HEK293 (cell line): ENCODE data around the gene TMEM45A.

Source experiments
- CTCF ChIA-PET: fragments of 350-600 bp; formaldehyde crosslinking; extraction: SDS; loops from one replicate; lab custom pipeline; 2021; ENCODE audit warnings: antibody characterized with exemption; lab: Yijun Ruan, JAX
- POLR2A ChIA-PET: fragments of 300-600 bp; formaldehyde crosslinking; extraction: SDS; loops from one replicate; lab custom pipeline; 2020; ENCODE audit warnings: antibody characterized with exemption, inconsistent platforms; lab: Yijun Ruan, JAX
- H3K27ac ChIP-seq: fragments of 200-500 bp; sonication (Bioruptor generic); 2 replicates; pipeline ENCODE4 v1.5.1; 2014; ENCODE audit warnings: low read depth, low read length, control low read depth, inconsistent platforms; ENCODE audit errors: extremely low read depth
- H3K36me3 ChIP-seq, 2 experiments: fragments of 200-500 bp in 1 of 2; sonication (Bioruptor generic) in 1 of 2; 1 replicate in 1 of 2; 2 replicates in 1 of 2; pipeline ENCODE4 v1.5.1; 2014 to 2017; ENCODE audit warnings: inconsistent platforms in 2 of 2, low read length in 2 of 2; ENCODE audit not compliant: control insufficient read depth in 2 of 2, insufficient read depth in 1 of 2
- H3K4me1 ChIP-seq: fragments of 200-500 bp; sonication (Bioruptor generic); 2 replicates; pipeline ENCODE4 v1.5.1; 2014; ENCODE audit warnings: mild to moderate bottlenecking, low read length, inconsistent platforms; ENCODE audit not compliant: control insufficient read depth, insufficient read depth
- H3K4me3 ChIP-seq: 2 replicates; pipeline ENCODE4 v1.5.1; 2011; ENCODE audit warnings: low read depth, mild to moderate bottlenecking, control low read depth, low read length, moderate library complexity
- H3K9me3 ChIP-seq: fragments of 200-500 bp; sonication (Bioruptor generic); 2 replicates; pipeline ENCODE4 v1.5.1; 2014; ENCODE audit warnings: low read depth, low read length, inconsistent platforms; ENCODE audit not compliant: control insufficient read depth, insufficient read depth
- KLF9 ChIP-seq: fragments of 450-650 bp; formaldehyde crosslinking; IDR thresholded peaks from 2 replicates; pipeline ENCODE4 v1.5.1; 2016; ENCODE audit warnings: missing biosample characterization, missing genetic modification characterization, low read depth
- ZBTB17 ChIP-seq: fragments of 450-650 bp; formaldehyde crosslinking; IDR thresholded peaks from 2 replicates; pipeline ENCODE4 v1.5.1; 2016; ENCODE audit warnings: missing biosample characterization, missing genetic modification characterization
- ZNF10 ChIP-seq: fragments of 450-650 bp; formaldehyde crosslinking; IDR thresholded peaks from 2 replicates; pipeline ENCODE4 v1.5.1; 2017; ENCODE audit warnings: missing biosample characterization, missing genetic modification characterization
- ZNF266 ChIP-seq: fragments of 450-650 bp; formaldehyde crosslinking; IDR thresholded peaks from 2 replicates; pipeline ENCODE4 v1.5.1; 2016; ENCODE audit warnings: missing biosample characterization, missing genetic modification characterization, low read depth
- ZNF404 ChIP-seq: fragments of 450-650 bp; formaldehyde crosslinking; IDR thresholded peaks from 2 replicates; pipeline ENCODE4 v1.5.1; 2017; ENCODE audit warnings: missing biosample characterization, missing genetic modification characterization
- ZNF548 ChIP-seq: fragments of 450-650 bp; formaldehyde crosslinking; IDR thresholded peaks from 2 replicates; pipeline ENCODE4 v1.5.1; 2016; ENCODE audit warnings: missing biosample characterization, missing genetic modification characterization
- ZNF585B ChIP-seq: fragments of 450-650 bp; formaldehyde crosslinking; IDR thresholded peaks from 2 replicates; pipeline ENCODE4 v1.5.1; 2016; ENCODE audit warnings: missing biosample characterization, missing genetic modification characterization
- ZNF596 ChIP-seq: fragments of 450-650 bp; IDR thresholded peaks from 2 replicates; pipeline ENCODE4 v1.5.0; 2018; ENCODE audit warnings: missing biosample characterization, mild to moderate bottlenecking, missing genetic modification characterization, moderate library complexity
- ZNF624 ChIP-seq: fragments of 450-650 bp; formaldehyde crosslinking; IDR thresholded peaks from 2 replicates; pipeline ENCODE4 v1.5.1; 2017; ENCODE audit warnings: missing biosample characterization, missing genetic modification characterization
- ZNF626 ChIP-seq: fragments of 450-650 bp; sonication (Bioruptor Pico); formaldehyde crosslinking; IDR thresholded peaks from 2 replicates; pipeline ENCODE4 v1.5.1; 2018; ENCODE audit warnings: missing biosample characterization, missing genetic modification characterization, inconsistent platforms
- ZNF670 ChIP-seq: fragments of 450-650 bp; formaldehyde crosslinking; IDR thresholded peaks from 2 replicates; pipeline ENCODE4 v1.5.1; 2016; ENCODE audit warnings: missing biosample characterization, missing genetic modification characterization, low read depth
- ZNF677 ChIP-seq: fragments of 450-650 bp; IDR thresholded peaks from 2 replicates; pipeline ENCODE4 v1.5.0; 2018; ENCODE audit warnings: missing biosample characterization, mild to moderate bottlenecking, missing genetic modification characterization, moderate library complexity
- TF ChIP-seq, protein P1 (sequence below): fragments of 450-650 bp; formaldehyde crosslinking; IDR thresholded peaks from 2 replicates; pipeline ENCODE4 v1.5.1; 2016; ENCODE audit warnings: missing biosample characterization, missing genetic modification characterization
- TF ChIP-seq, protein P2 (sequence below): fragments of 450-650 bp; formaldehyde crosslinking; IDR thresholded peaks from 2 replicates; pipeline ENCODE4 v1.5.1; 2016; ENCODE audit warnings: missing biosample characterization, missing genetic modification characterization, borderline replicate concordance
- TF ChIP-seq, protein P3 (sequence below): fragments of 450-650 bp; formaldehyde crosslinking; IDR thresholded peaks from 2 replicates; pipeline ENCODE4 v1.5.1; 2016; ENCODE audit warnings: missing biosample characterization, missing genetic modification characterization
- TF ChIP-seq, protein P4 (sequence below): fragments of 450-650 bp; formaldehyde crosslinking; IDR thresholded peaks from 2 replicates; pipeline ENCODE4 v1.5.0; 2017; ENCODE audit warnings: missing biosample characterization, missing genetic modification characterization, borderline replicate concordance

TMEM45A gene

DNA sequence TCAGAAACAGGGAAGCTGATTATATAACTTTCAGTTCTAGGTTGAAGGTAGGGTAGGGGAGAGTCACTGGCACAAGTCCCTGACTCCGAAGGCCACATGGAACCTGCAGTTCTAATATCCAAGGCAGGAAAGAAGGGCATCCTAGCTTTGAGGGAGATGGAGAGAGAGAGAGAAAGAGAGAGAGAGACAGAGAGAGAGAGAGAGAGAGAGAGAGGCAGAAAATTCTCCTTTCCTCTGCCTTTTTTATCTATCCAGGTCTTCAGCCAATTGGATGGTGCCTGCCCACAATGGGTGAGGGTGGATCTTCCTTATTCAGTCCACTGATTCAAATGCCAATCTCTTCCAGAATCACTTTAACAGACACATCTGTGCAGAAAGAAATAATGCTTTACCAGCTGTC, 35.7 kb upstream of the TMEM45A start:
- ChIA-PET CTCF (interaction anchor here (0.6 to 2.3 kb wide), 3 partner anchors 10 to 140 kb away, joined by 3 to 8 read pairs (median 3); no protein-coding TSS in a partner anchor), POLR2A (no interaction called here)
- TF ChIP-seq ZBTB17 = no peak
- TF ChIP-seq ZNF596 (tag by site-specific recombination) = peak; percentile 92
- TF ChIP-seq ZNF548 = no peak
- TF ChIP-seq, protein P1, sequence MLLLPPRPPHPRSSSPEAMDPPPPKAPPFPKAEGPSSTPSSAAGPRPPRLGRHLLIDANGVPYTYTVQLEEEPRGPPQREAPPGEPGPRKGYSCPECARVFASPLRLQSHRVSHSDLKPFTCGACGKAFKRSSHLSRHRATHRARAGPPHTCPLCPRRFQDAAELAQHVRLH = no peak
- TF ChIP-seq ZNF404 (tag by site-specific recombination) = no peak
- no peak for TF ChIP-seq ZNF624 (tag by site-specific recombination)
- no peak for TF ChIP-seq ZNF670 (tag by site-specific recombination)
- no peak overlapping the region for H3K4me3 ChIP-seq
- no peak overlapping the region for H3K27ac ChIP-seq
- no peaks in the 10 kb centered on the region for H3K4me1 ChIP-seq
- no peaks in the 10 kb centered on the region for H3K9me3 ChIP-seq
- no peaks in the 10 kb centered on the region for H3K36me3 ChIP-seq

DNA sequence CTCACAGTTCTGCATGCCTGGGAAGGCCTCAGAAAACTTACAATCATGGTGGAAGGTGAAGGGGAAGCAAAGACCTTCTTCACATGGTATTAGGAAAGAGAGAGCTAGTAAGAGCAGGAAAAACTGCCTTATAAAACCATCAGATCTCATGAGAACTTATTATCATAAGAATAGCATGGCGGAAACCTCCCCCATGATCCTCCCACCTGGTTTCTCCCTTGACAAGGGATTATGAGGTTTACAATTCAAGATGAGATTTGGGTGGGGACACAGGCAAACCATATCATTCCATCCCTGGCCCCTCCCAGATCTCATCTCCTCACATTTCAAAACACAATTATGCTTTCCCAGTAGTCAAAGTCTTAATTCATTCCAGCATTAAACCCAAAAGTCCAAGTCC, 34.6 kb upstream of the TMEM45A start:
- Histone ChIP-seq H3K9me3 (no peaks in the 10 kb centered on the region), H3K4me3 (no peak overlapping the region), H3K27ac (no peak overlapping the region), H3K4me1 (no peaks in the 10 kb centered on the region), H3K36me3 (no peaks in the 10 kb centered on the region)
- CTCF ChIA-PET = interaction anchor here (2.3 kb wide), 1 partner anchor 141 kb away, joined by 8 read pairs; no protein-coding TSS in a partner anchor
- POLR2A ChIA-PET = no interaction called here
- no peak for TF ChIP-seq KLF9 (tag by site-specific recombination)
- no peak for TF ChIP-seq ZNF266 (tag by site-specific recombination)

DNA sequence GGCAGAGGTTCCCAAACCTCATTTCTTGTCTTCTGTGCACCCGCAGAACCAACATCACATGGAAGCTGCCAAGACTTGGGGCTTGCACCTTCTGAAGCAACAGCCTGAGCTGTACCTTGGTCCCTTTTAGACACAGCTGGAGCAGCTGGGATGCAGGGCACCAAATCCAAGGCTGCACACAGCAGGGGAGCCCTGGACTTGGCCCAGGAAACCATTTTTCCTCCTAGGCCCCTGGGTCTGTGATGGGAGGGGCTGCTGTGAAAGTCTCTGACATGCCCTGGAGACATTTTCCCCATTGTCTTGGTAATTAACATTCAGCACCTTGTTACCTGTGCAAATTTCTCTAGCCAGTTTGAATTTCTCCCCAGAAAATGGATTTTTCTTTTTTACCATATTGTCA, 33.6 kb upstream of the TMEM45A start:
- no peaks in the 10 kb centered on the region for H3K36me3 ChIP-seq
- ChIA-PET CTCF (no interaction called here), POLR2A (no interaction called here)
- no peak overlapping the region for H3K4me3 ChIP-seq
- no peaks in the 10 kb centered on the region for H3K9me3 ChIP-seq
- H3K4me1 ChIP-seq = no peaks in the 10 kb centered on the region
- TF ChIP-seq ZNF10 (tag by site-specific recombination) (no peak), ZNF626 (no peak), ZNF677 (tag by site-specific recombination) (no peak), ZNF585B (peak; percentile 69)
- TF ChIP-seq, protein P2, sequence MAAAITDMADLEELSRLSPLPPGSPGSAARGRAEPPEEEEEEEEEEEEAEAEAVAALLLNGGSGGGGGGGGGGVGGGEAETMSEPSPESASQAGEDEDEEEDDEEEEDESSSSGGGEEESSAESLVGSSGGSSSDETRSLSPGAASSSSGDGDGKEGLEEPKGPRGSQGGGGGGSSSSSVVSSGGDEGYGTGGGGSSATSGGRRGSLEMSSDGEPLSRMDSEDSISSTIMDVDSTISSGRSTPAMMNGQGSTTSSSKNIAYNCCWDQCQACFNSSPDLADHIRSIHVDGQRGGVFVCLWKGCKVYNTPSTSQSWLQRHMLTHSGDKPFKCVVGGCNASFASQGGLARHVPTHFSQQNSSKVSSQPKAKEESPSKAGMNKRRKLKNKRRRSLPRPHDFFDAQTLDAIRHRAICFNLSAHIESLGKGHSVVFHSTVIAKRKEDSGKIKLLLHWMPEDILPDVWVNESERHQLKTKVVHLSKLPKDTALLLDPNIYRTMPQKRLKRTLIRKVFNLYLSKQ (tag by site-specific recombination) = no peak
- TF ChIP-seq, protein P3, sequence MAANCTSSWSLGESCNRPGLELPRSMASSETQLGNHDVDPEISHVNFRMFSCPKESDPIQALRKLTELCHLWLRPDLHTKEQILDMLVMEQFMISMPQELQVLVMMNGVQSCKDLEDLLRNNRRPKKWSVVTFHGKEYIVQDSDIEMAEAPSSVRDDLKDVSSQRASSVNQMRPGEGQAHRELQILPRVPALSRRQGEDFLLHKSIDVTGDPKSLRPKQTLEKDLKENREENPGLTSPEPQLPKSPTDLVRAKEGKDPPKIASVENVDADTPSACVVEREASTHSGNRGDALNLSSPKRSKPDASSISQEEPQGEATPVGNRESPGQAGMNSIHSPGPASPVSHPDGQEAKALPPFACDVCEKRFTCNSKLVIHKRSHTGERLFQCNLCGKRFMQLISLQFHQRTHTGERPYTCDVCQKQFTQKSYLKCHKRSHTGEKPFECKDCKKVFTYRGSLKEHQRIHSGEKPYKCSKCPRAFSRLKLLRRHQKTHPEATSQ (tag by site-specific recombination) = no peak
- TF ChIP-seq, protein P4, sequence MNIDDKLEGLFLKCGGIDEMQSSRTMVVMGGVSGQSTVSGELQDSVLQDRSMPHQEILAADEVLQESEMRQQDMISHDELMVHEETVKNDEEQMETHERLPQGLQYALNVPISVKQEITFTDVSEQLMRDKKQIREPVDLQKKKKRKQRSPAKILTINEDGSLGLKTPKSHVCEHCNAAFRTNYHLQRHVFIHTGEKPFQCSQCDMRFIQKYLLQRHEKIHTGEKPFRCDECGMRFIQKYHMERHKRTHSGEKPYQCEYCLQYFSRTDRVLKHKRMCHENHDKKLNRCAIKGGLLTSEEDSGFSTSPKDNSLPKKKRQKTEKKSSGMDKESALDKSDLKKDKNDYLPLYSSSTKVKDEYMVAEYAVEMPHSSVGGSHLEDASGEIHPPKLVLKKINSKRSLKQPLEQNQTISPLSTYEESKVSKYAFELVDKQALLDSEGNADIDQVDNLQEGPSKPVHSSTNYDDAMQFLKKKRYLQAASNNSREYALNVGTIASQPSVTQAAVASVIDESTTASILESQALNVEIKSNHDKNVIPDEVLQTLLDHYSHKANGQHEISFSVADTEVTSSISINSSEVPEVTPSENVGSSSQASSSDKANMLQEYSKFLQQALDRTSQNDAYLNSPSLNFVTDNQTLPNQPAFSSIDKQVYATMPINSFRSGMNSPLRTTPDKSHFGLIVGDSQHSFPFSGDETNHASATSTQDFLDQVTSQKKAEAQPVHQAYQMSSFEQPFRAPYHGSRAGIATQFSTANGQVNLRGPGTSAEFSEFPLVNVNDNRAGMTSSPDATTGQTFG (tag by site-specific recombination) = no peak
- H3K27ac ChIP-seq = no peak overlapping the region
